ENCODE data around the gene NLRP6. TPM values are rescaled to one million over a fixed set of nuclear protein-coding genes. Genes with fewer than 3 reads are reported as not detected.

NLRP6 gene
- polyA plus RNA-seq, 2 of the 4 experiments (the other 2 are of a cell fraction), result 0.03 TPM; not detected in 1

DNA sequence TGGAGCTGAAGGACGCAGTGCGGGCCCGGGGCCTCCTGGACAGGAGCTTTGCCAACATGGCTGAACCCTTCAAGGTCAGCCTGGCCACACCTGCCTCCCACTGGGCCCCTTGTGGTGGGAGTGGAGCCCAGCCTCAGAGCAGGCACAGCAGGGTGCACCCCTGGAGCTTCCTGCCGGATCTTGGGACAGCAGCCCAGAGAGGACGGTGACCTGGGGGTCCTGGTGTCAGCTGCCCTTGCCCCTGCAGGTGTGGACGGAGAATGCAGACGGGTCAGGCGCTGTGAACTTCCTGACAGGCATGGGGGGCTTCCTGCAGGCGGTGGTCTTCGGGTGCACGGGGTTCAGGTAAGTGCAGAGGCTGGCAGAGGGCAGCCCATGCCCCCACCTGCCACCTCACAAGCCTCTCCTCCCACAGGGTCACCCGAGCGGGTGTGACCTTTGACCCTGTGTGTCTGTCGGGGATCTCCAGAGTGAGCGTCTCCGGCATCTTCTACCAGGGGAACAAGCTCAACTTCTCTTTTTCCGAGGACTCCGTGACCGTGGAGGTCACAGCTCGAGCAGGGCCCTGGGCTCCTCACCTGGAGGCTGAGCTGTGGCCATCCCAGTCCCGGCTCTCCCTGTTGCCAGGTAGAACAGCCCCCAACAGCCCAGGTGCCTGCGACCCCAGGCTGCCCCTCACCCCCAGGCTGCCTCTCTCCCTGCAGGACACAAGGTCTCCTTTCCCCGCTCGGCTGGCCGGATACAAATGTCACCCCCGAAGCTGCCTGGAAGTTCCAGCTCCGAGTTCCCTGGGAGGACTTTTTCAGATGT lies 15.8 kb downstream of the NLRP6 start:
- TF ChIP-seq CHD4 (IDR thresholded peaks at IDR 0.05; ENCODE audit: borderline replicate concordance), result no peak
- Histone ChIP-seq H3K27ac (no peak overlapping the region), H3K9me3 (no peaks in the 10 kb centered on the region), H3K4me3 (no peak overlapping the region), H3K4me2 (no peak overlapping the region), H3K4me1 (peaks cover 5% of the 10 kb centered on the region; the same call in 1 of the 3 replicates)
- no peak for FAIRE-seq
- CTCF ChIA-PET, result interaction anchor here (0.7 to 8.7 kb wide), 2 partner anchors 10 to 12 kb away, joined by 3 to 49 read pairs; partner anchors contain the start of gene IFITM2
- POLR2A ChIA-PET, result interaction anchor here (0.6 to 1.2 kb wide), 2 partner anchors 84 to 87 kb away, joined by 5 read pairs; partner anchors contain the start of genes BET1L and RIC8A
- WGBS (ENCODE audit: missing lambda C conversion rate), result 90% methylated on average over 27 of the region's 27 CpGs
- DNase-seq (ENCODE audit: low read depth in 1 of 2, low spot score in 1 of 2), result no peak
- ATAC-seq, result no peak

DNA sequence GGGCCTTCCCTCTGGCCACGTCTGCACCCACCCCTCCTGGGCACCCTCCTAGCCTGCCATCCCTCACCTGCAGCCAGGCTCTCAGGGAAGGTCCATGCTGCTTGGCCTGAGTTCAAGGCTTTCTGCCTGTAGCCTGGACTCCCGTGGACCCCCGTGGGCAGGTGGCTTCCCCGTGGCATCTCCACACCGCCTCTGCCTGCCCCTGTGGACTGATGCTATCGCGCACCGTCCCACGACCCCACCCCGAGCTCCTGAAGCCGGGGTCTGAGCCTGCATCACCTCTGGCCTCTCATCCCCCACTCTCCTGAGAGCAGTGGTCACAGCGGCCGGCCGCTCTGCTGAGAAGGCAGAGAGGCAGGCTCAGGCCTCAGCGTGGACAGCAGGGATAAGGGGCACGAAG lies 16.6 kb downstream of the NLRP6 start:
- ATAC-seq (no peak), DNase-seq (ENCODE audit: low read depth in 1 of 2, low spot score in 1 of 2) (no peak), FAIRE-seq (no peak)
- Histone ChIP-seq H3K9me3 (no peaks in the 10 kb centered on the region), H3K4me1 (peaks cover under 1% of the 10 kb centered on the region; the same call in 1 of the 3 replicates), H3K4me2 (no peak overlapping the region), H3K4me3 (no peak overlapping the region), H3K27ac (no peak overlapping the region)
- CTCF ChIA-PET, result interaction anchor here (0.7 to 8.7 kb wide), 2 partner anchors 11 kb away, joined by 3 to 49 read pairs; partner anchors contain the start of gene IFITM2
- TF ChIP-seq JUN (IDR thresholded peaks at IDR 0.05) (no peak), POLR2AphosphoS2 (conservative IDR thresholded peaks at IDR 0.05; ENCODE audit: low read length) (no peak), HOXB13 (CRISPR knock-in tag; IDR thresholded peaks at IDR 0.05; ENCODE audit: low read depth) (no peak), FOSB (CRISPR knock-in tag; IDR thresholded peaks at IDR 0.05) (no peak), RCOR1 (IDR thresholded peaks at IDR 0.05; ENCODE audit: low read depth, low read length) (no peak), CHD4 (IDR thresholded peaks at IDR 0.05; ENCODE audit: borderline replicate concordance) (no peak), RARB (CRISPR knock-in tag; IDR thresholded peaks at IDR 0.05) (no peak), FOSL2 (IDR thresholded peaks at IDR 0.05) (no peak), FOSL2 (CRISPR knock-in tag; IDR thresholded peaks at IDR 0.05) (no peak), NR3C1 (IDR thresholded peaks at IDR 0.05) (no peak), PHF8 (IDR thresholded peaks at IDR 0.05; ENCODE audit: borderline replicate concordance, low read depth) (no peak), HEYL (CRISPR knock-in tag; IDR thresholded peaks at IDR 0.05) (no peak), POLR2A (IDR thresholded peaks at IDR 0.05; ENCODE audit: low read length) (no peak), EHF (CRISPR knock-in tag; IDR thresholded peaks at IDR 0.05) (no peak)
- TF ChIP-seq, protein P1, sequence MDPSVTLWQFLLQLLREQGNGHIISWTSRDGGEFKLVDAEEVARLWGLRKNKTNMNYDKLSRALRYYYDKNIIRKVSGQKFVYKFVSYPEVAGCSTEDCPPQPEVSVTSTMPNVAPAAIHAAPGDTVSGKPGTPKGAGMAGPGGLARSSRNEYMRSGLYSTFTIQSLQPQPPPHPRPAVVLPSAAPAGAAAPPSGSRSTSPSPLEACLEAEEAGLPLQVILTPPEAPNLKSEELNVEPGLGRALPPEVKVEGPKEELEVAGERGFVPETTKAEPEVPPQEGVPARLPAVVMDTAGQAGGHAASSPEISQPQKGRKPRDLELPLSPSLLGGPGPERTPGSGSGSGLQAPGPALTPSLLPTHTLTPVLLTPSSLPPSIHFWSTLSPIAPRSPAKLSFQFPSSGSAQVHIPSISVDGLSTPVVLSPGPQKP (IDR thresholded peaks at IDR 0.05; ENCODE audit: low read depth, low read length), result no peak
- TF ChIP-seq, protein P2, sequence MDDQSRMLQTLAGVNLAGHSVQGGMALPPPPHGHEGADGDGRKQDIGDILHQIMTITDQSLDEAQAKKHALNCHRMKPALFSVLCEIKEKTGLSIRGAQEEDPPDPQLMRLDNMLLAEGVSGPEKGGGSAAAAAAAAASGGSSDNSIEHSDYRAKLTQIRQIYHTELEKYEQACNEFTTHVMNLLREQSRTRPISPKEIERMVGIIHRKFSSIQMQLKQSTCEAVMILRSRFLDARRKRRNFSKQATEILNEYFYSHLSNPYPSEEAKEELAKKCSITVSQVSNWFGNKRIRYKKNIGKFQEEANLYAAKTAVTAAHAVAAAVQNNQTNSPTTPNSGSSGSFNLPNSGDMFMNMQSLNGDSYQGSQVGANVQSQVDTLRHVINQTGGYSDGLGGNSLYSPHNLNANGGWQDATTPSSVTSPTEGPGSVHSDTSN (IDR thresholded peaks at IDR 0.05), result no peak
- TF ChIP-seq, protein P3, sequence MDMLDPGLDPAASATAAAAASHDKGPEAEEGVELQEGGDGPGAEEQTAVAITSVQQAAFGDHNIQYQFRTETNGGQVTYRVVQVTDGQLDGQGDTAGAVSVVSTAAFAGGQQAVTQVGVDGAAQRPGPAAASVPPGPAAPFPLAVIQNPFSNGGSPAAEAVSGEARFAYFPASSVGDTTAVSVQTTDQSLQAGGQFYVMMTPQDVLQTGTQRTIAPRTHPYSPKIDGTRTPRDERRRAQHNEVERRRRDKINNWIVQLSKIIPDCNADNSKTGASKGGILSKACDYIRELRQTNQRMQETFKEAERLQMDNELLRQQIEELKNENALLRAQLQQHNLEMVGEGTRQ (IDR thresholded peaks at IDR 0.05), result no peak
- TF ChIP-seq, protein P4, sequence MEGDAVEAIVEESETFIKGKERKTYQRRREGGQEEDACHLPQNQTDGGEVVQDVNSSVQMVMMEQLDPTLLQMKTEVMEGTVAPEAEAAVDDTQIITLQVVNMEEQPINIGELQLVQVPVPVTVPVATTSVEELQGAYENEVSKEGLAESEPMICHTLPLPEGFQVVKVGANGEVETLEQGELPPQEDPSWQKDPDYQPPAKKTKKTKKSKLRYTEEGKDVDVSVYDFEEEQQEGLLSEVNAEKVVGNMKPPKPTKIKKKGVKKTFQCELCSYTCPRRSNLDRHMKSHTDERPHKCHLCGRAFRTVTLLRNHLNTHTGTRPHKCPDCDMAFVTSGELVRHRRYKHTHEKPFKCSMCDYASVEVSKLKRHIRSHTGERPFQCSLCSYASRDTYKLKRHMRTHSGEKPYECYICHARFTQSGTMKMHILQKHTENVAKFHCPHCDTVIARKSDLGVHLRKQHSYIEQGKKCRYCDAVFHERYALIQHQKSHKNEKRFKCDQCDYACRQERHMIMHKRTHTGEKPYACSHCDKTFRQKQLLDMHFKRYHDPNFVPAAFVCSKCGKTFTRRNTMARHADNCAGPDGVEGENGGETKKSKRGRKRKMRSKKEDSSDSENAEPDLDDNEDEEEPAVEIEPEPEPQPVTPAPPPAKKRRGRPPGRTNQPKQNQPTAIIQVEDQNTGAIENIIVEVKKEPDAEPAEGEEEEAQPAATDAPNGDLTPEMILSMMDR (IDR thresholded peaks at IDR 0.05), result no peak
- 89% methylated on average over 16 of the region's 16 CpGs for WGBS (ENCODE audit: missing lambda C conversion rate)
- POLR2A ChIA-PET, result interaction anchor here (0.6 to 1.2 kb wide), 2 partner anchors 85 to 87 kb away, joined by 5 read pairs; partner anchors contain the start of genes BET1L and RIC8A

All from A549 (cell line).